ENCODE data around the gene TMCC1. TPM values are rescaled to one million over a fixed set of nuclear protein-coding genes. Genes with fewer than 3 reads are reported as not detected.

TMCC1 gene
- total and polyA plus RNA-seq, 10 of the 15 experiments (the other 5 are each of a cell fraction or from before 2014, with no cell fraction given), result 2.3 to 21.1 (median 8.4) TPM

DNA sequence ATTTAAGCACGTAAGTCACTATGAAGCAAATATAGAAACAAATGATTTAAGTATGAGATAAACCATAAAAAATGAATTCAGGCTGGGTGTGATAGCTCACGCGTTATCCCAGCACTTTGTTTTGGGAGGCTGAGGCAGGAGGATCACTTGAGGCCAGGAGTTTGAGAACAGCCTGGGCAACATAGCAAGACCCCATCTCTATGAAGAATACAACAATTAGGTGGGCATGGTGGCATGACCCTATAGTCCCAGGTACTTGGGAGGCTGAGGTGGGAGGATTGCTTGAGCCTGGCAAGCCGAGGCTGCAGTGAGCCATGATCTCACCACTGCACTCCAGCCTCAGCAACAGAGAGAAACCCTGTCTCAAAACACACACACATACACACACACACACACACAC is 34.2 kb downstream of the TMCC1 start (continued):
- TF ChIP-seq NBN (IDR thresholded peaks at IDR 0.05) (no peak), RFX5 (IDR thresholded peaks at IDR 0.05; ENCODE audit: low read depth, low read length) (no peak), ZNF274 (IDR thresholded peaks at IDR 0.05; ENCODE audit: insufficient read depth, insufficient read length) (no peak), FOXM1 (IDR thresholded peaks at IDR 0.05; ENCODE audit: low read depth, low read length) (no peak), HCFC1 (IDR thresholded peaks at IDR 0.05; ENCODE audit: low read length) (no peak), ATF7 (IDR thresholded peaks at IDR 0.05; ENCODE audit: low read depth) (no peak), CREB1 (IDR thresholded peaks at IDR 0.05; ENCODE audit: low read depth) (no peak), KAT2A (conservative IDR thresholded peaks at IDR 0.05; ENCODE audit: control insufficient read depth, low read depth, low read length) (no peak), STAT1 (conservative IDR thresholded peaks at IDR 0.05) (no peak), WRNIP1 (IDR thresholded peaks at IDR 0.05; ENCODE audit: borderline replicate concordance, low read depth, low read length) (no peak)
- TF ChIP-seq, protein P1, sequence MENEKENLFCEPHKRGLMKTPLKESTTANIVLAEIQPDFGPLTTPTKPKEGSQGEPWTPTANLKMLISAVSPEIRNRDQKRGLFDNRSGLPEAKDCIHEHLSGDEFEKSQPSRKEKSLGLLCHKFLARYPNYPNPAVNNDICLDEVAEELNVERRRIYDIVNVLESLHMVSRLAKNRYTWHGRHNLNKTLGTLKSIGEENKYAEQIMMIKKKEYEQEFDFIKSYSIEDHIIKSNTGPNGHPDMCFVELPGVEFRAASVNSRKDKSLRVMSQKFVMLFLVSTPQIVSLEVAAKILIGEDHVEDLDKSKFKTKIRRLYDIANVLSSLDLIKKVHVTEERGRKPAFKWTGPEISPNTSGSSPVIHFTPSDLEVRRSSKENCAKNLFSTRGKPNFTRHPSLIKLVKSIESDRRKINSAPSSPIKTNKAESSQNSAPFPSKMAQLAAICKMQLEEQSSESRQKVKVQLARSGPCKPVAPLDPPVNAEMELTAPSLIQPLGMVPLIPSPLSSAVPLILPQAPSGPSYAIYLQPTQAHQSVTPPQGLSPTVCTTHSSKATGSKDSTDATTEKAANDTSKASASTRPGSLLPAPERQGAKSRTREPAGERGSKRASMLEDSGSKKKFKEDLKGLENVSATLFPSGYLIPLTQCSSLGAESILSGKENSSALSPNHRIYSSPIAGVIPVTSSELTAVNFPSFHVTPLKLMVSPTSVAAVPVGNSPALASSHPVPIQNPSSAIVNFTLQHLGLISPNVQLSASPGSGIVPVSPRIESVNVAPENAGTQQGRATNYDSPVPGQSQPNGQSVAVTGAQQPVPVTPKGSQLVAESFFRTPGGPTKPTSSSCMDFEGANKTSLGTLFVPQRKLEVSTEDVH (IDR thresholded peaks at IDR 0.05; ENCODE audit: low read depth, partially characterized antibody), result no peak
- TF ChIP-seq, protein P2, sequence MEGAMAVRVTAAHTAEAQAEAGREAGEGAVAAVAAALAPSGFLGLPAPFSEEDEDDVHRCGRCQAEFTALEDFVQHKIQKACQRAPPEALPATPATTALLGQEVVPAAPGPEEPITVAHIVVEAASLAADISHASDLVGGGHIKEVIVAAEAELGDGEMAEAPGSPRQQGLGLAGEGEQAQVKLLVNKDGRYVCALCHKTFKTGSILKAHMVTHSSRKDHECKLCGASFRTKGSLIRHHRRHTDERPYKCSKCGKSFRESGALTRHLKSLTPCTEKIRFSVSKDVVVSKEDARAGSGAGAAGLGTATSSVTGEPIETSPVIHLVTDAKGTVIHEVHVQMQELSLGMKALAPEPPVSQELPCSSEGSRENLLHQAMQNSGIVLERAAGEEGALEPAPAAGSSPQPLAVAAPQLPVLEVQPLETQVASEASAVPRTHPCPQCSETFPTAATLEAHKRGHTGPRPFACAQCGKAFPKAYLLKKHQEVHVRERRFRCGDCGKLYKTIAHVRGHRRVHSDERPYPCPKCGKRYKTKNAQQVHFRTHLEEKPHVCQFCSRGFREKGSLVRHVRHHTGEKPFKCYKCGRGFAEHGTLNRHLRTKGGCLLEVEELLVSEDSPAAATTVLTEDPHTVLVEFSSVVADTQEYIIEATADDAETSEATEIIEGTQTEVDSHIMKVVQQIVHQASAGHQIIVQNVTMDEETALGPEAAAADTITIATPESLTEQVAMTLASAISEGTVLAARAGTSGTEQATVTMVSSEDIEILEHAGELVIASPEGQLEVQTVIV (IDR thresholded peaks at IDR 0.05; ENCODE audit: borderline replicate concordance, partially characterized antibody), result no peak
- TF ChIP-seq, protein P3, sequence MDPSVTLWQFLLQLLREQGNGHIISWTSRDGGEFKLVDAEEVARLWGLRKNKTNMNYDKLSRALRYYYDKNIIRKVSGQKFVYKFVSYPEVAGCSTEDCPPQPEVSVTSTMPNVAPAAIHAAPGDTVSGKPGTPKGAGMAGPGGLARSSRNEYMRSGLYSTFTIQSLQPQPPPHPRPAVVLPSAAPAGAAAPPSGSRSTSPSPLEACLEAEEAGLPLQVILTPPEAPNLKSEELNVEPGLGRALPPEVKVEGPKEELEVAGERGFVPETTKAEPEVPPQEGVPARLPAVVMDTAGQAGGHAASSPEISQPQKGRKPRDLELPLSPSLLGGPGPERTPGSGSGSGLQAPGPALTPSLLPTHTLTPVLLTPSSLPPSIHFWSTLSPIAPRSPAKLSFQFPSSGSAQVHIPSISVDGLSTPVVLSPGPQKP (IDR thresholded peaks at IDR 0.05; ENCODE audit: low read depth, low read length), result no peak

Data from GM12878 (cell line).